Activated CD4-positive, alpha-beta memory T cell treated with anti-CD3 and anti-CD28 coated beads for 36 hours (primary cell): ENCODE measurements around the gene PAQR5. TPM values are rescaled to one million over a fixed set of nuclear protein-coding genes. Genes with fewer than 3 reads are reported as not detected.

Source experiments
- CTCF ChIA-PET: fragments of 350-600 bp; sonication (Branson Sonifier 250); formaldehyde crosslinking; loops from one replicate; lab custom pipeline; 2021; ENCODE audit warnings: antibody characterized with exemption, inconsistent platforms; lab: Charles Lee
- POLR2A ChIA-PET: fragments of 350-600 bp; sonication (Branson Sonifier 250); formaldehyde crosslinking; loops from one replicate; lab custom pipeline; 2021; ENCODE audit warnings: antibody characterized with exemption; lab: Charles Lee
- DNase-seq: peaks from one replicate; pipeline ENCODE4 v3.0.0-alpha.2; 2020
- H3K27ac Mint-ChIP-seq: one replicate; pipeline ENCODE4 v1.8.0; 2021; ENCODE audit warnings: mixed read lengths
- H3K27me3 Mint-ChIP-seq: one replicate; pipeline ENCODE4 v1.8.0; 2021; ENCODE audit warnings: mixed read lengths
- H3K36me3 Mint-ChIP-seq: one replicate; pipeline ENCODE4 v1.8.0; 2021; ENCODE audit warnings: mixed read lengths
- H3K4me1 Mint-ChIP-seq: one replicate; pipeline ENCODE4 v1.8.0; 2021; ENCODE audit warnings: low read depth, mixed read lengths
- H3K4me3 Mint-ChIP-seq: one replicate; pipeline ENCODE4 v1.8.0; 2021; ENCODE audit warnings: mild to moderate bottlenecking, mixed read lengths
- H3K9me3 Mint-ChIP-seq: one replicate; pipeline ENCODE4 v1.8.0; 2021; ENCODE audit warnings: mixed read lengths
- intact Hi-C: fragments of 100-400 bp; cut with micrococcal nuclease; formaldehyde crosslinking; loops from one replicate; pipeline ENCODE4 v1.15.1; 2023
- total RNA-seq, 2 experiments: library from RNA; stranded (reverse); gene quantifications; one replicate each; pipeline ENCODE4 v1.2.3, GENCODE V29; 2021

PAQR5 gene
- total RNA-seq, 2 experiments from 2014 or later = 0.10 to 0.15 TPM

DNA sequence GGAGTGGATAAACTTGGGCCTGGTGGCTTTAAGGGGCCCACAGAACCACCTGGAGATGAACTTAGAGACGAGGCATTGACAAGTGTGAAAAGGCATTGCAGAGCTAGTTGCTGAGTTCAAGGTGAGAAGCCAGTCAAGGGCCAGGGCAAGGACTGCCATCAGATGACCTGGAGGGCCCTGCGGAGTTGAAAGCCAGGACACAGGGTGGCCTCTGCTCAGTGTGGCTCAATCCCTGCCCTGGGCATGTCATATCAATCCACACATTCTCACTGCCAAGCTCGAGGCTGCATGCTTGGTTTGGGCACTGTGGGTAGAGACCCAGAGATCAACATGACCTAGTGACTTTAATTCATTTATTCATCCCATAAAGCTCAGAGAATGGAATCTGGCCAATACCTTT is 9.2 kb downstream of the PAQR5 start:
- H3K4me3 Mint-ChIP-seq = no peak overlapping the region
- no peaks in the 10 kb centered on the region for H3K4me1 Mint-ChIP-seq
- intact Hi-C loops = no loop called here
- DNase-seq = no peak
- peaks cover 16% of the 10 kb centered on the region for H3K27me3 Mint-ChIP-seq
- POLR2A ChIA-PET = no interaction called here
- CTCF ChIA-PET = no interaction called here
- H3K36me3 Mint-ChIP-seq = no peaks in the 10 kb centered on the region
- H3K9me3 Mint-ChIP-seq = no peaks in the 10 kb centered on the region
- H3K27ac Mint-ChIP-seq = no peak overlapping the region

DNA sequence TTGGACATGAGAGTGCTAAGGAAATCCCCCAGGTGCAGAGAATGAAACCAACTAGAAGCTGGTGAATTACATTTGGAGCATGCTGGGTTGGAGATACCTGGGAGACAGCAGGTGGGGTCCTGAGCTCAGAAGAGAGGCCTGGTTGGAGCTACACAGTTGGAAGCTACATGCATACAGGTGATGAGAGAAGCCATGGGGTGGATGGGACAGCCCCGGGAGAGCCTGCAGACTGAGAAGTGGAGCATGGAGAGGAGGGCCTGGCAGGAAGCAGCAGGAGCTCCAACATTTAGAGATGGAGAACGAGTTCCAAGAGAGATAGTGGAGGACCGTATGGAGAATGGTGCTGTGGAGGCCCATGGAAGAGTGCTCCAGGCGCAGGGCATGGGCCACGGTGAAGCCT is 10.2 kb downstream of the PAQR5 start:
- H3K36me3 Mint-ChIP-seq = no peaks in the 10 kb centered on the region
- no peaks in the 10 kb centered on the region for H3K4me1 Mint-ChIP-seq
- CTCF ChIA-PET = no interaction called here
- POLR2A ChIA-PET = no interaction called here
- DNase-seq = no peak
- peaks cover 13% of the 10 kb centered on the region for H3K27me3 Mint-ChIP-seq
- H3K9me3 Mint-ChIP-seq = no peaks in the 10 kb centered on the region
- no peak overlapping the region for H3K27ac Mint-ChIP-seq
- intact Hi-C loops = no loop called here
- H3K4me3 Mint-ChIP-seq = no peak overlapping the region

DNA sequence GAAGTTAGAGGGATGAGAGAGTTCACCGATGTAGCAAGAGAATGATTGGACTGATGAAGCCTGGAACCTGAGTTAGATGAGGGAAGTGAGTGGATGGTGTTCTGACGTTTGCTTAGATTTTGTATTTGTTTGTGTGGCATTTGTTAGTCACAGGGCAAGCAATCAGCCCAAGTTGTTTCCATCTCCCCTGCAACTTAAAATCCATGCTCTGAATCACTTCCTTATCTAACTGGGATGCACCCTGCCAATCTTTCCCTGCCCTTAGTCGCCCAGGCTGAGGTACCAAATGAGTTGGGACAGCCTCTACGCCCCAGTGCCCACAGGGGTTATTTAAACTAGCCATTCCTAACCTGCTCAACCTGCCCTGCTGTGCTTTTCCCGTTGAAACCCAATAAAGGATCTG is 12.6 kb downstream of the PAQR5 start:
- no peak for DNase-seq
- H3K27ac Mint-ChIP-seq = no peak overlapping the region
- POLR2A ChIA-PET = no interaction called here

DNA sequence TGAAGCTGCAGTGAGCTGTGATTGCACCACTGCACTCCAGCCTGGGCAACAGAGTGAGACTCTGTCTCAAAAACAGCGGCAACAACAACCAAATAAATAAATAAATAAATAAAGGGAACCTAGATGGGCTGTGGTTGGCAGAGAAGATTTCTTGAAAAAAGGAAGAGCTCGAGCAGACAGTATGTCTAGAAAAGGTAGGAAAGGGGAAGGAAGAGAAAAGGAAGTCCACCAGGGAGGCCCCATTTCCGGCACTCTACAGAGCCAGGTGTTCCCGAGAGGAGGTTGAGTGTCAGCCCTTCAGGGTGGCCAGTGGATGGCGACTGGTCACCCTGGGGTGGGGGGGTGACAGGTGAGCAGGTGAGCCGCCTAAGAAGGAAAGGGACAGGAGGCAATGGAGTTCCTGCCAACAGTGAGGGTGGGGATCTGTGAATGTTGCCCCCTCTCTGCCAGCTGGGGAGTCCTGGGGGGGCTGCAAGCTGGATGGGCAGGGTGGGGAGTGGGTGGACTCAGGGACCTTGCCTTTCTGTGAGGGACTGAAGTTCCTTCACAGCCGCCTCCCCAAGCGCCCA is 14.8 kb downstream of the PAQR5 start:
- intact Hi-C loops = no loop called here
- Mint-ChIP-seq H3K4me1 (no peaks in the 10 kb centered on the region), H3K9me3 (no peaks in the 10 kb centered on the region), H3K4me3 (no peak overlapping the region), H3K36me3 (no peaks in the 10 kb centered on the region), H3K27ac (no peak overlapping the region), H3K27me3 (peaks cover 8% of the 10 kb centered on the region)
- CTCF ChIA-PET = no interaction called here
- POLR2A ChIA-PET = no interaction called here
- DNase-seq = no peak

More for the DNA sequence above, 12.6 kb downstream of the PAQR5 start:
- H3K36me3 Mint-ChIP-seq = no peaks in the 10 kb centered on the region
- peaks cover 11% of the 10 kb centered on the region for H3K27me3 Mint-ChIP-seq
- intact Hi-C loops = no loop called here
- H3K4me1 Mint-ChIP-seq = no peaks in the 10 kb centered on the region
- H3K9me3 Mint-ChIP-seq = no peaks in the 10 kb centered on the region
- CTCF ChIA-PET = no interaction called here
- H3K4me3 Mint-ChIP-seq = no peak overlapping the region

DNA sequence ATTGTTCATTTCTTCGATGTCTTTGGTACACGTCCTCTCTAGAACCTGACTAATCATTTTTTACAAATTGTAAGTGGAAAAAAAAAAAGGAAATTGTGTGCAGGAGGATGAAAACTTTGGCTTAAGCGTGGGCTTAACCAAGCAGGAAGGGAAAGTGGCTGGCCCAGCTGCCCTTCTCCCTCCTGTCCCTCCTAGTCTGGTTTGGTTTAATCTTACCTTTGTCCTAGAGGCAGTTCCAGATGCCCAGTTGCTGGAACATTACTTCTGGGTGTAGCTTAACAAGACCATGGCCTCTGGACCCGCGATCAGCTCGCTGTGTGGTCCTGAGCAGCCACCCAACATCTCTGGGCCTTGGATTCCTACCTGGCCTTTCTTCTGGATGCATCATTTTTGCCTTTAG is 15.4 kb downstream of the PAQR5 start:
- H3K27ac Mint-ChIP-seq = no peak overlapping the region
- H3K4me1 Mint-ChIP-seq = no peaks in the 10 kb centered on the region
- no peaks in the 10 kb centered on the region for H3K9me3 Mint-ChIP-seq
- H3K4me3 Mint-ChIP-seq = no peak overlapping the region
- POLR2A ChIA-PET = no interaction called here
- no peaks in the 10 kb centered on the region for H3K36me3 Mint-ChIP-seq
- no peak for DNase-seq
- intact Hi-C loops = no loop called here
- CTCF ChIA-PET = no interaction called here
- H3K27me3 Mint-ChIP-seq = peaks cover 7% of the 10 kb centered on the region

DNA sequence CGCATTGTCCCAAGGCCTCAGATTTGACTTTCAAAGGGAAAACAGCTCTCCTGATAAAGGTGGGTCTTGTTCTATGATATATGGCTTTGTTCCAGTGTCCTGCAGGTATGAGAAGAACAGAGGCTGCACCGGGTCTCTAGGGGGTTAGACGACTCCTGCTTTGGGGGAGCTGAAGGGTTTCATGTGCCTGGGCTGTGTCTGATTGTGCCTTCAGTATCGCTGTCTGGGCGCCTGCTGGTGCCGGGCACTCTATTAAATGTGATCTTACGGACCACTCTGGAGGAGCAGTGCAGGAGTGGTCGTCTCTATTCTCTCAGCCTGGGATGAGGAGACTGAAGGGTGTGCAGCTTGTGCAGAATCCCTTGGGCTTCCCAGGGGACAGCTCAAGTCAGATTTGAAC is 16.0 kb downstream of the PAQR5 start:
- Mint-ChIP-seq H3K4me3 (no peak overlapping the region), H3K4me1 (no peaks in the 10 kb centered on the region), H3K27me3 (peaks cover 5% of the 10 kb centered on the region), H3K36me3 (no peaks in the 10 kb centered on the region), H3K27ac (no peak overlapping the region), H3K9me3 (no peaks in the 10 kb centered on the region)
- DNase-seq = no peak
- ChIA-PET CTCF (no interaction called here), POLR2A (no interaction called here)
- intact Hi-C loops = no loop called here

DNA sequence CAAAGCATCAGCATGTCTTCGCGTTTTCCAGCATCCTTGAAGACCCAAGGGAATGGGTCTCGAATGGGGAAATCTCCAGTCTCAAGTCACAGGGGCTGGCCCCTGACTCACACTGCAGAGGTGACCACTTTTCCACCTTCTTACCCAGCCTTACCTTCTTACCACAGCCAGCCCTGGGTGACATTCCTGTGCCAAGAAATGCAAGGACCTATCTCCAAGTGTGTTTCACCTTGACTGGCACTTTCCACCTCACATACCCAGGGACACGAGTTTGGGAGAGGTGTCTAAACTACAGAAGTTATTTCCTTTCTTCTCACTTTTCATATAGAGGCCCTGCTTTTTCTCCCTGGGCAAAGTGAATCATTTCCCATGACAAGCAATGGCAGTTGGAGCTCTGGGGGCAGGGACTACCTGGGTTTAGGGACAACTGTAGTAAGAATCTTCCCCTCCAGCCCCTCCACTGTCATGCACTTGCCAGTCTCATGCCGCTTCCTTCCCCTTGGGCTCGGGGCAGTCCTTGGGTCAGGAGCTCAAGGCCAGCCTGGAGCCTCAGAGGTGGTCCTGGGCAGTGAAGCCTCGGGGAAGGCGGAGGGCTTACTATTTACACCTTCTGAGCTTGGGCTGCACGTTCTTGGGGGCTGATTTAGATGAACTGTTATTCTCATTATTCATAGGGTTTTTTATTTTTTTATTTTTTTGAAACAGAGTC is 16.8 kb downstream of the PAQR5 start:
- CTCF ChIA-PET = no interaction called here
- intact Hi-C loops = no loop called here
- H3K9me3 Mint-ChIP-seq = no peaks in the 10 kb centered on the region
- H3K4me1 Mint-ChIP-seq = peaks cover under 1% of the 10 kb centered on the region
- no peak for DNase-seq
- POLR2A ChIA-PET = no interaction called here
- no peaks in the 10 kb centered on the region for H3K36me3 Mint-ChIP-seq
- H3K27me3 Mint-ChIP-seq = peaks cover 5% of the 10 kb centered on the region
- H3K4me3 Mint-ChIP-seq = no peak overlapping the region
- no peak overlapping the region for H3K27ac Mint-ChIP-seq

DNA sequence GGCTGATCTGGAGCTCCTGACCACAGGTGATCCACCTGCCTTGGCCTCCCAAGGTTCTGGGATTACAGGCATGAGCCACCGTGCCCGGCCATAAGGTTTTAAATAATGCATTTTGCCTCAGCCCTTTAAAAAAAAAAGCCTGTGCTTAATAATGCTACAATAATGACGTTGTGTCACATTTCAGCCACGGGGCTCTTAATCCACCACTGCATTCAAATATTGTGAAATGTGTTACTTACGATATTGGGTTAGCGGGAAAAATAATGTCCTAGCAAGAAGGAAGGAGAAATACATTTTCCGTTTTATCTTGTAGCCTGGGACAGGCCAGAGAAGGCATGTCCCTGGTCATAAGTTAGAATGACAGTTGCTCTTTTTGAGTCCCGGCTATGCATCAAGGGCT is 17.6 kb downstream of the PAQR5 start:
- ChIA-PET CTCF (no interaction called here), POLR2A (no interaction called here)
- Mint-ChIP-seq H3K9me3 (no peaks in the 10 kb centered on the region), H3K36me3 (no peaks in the 10 kb centered on the region), H3K27me3 (peaks cover 1% of the 10 kb centered on the region), H3K27ac (no peak overlapping the region), H3K4me1 (peaks cover 8% of the 10 kb centered on the region), H3K4me3 (no peak overlapping the region)
- intact Hi-C loops = no loop called here
- no peak for DNase-seq

DNA sequence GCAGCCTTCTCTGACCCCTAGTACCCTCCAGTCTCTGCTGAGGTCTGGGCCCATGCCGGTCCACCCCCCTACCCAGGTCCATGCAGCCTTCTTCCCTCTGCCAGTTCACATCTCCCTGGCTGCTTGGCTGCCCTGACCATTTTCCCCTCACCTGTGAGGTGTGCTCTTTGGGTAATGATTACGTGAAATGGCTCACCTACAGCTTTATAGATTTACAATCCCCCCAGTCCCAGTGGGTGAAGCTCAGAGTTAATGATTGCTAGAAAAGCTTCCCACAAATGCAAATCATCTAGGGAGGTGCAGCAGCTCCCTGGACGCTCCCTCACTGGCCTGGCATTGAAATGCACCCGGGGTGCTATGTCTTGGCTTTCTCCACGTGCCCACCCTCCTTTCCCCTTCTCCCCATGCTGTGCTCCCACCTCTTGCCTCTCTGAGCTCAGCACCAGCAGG is 18.7 kb downstream of the PAQR5 start:
- intact Hi-C loops = no loop called here
- Mint-ChIP-seq H3K9me3 (no peaks in the 10 kb centered on the region), H3K4me1 (peaks cover 13% of the 10 kb centered on the region), H3K4me3 (no peak overlapping the region), H3K36me3 (no peaks in the 10 kb centered on the region), H3K27me3 (no peaks in the 10 kb centered on the region), H3K27ac (no peak overlapping the region)
- CTCF ChIA-PET = interaction anchor here (0.6 kb wide), 1 partner anchor 13 kb away, joined by 3 read pairs; no protein-coding TSS in a partner anchor
- no peak for DNase-seq
- POLR2A ChIA-PET = no interaction called here

DNA sequence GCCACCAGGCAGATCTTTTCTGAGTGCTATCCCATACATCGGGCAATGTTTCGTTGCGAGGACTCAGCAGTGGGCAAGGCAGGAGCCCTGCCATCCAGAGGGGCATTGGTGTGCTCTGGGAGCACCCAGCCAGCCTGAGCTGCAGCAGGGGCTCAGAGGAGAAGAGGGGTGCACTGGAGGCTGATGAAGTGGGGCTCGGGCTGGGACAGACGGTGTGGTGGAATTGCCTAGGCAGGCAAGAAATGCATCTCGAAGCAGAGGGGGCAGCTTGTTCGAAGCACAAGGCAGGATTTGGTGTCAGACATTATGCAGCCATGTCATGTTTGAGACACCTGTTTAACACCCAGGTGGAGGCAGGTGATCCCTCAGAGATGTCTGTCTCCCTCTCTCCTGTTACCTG is 19.3 kb downstream of the PAQR5 start:
- no peaks in the 10 kb centered on the region for H3K36me3 Mint-ChIP-seq
- ChIA-PET POLR2A (no interaction called here), CTCF (no interaction called here)
- no peak overlapping the region for H3K4me3 Mint-ChIP-seq
- H3K27ac Mint-ChIP-seq = no peak overlapping the region
- H3K9me3 Mint-ChIP-seq = no peaks in the 10 kb centered on the region
- peaks cover 4% of the 10 kb centered on the region for H3K27me3 Mint-ChIP-seq
- DNase-seq = no peak
- intact Hi-C loops = no loop called here
- H3K4me1 Mint-ChIP-seq = peaks cover 13% of the 10 kb centered on the region

DNA sequence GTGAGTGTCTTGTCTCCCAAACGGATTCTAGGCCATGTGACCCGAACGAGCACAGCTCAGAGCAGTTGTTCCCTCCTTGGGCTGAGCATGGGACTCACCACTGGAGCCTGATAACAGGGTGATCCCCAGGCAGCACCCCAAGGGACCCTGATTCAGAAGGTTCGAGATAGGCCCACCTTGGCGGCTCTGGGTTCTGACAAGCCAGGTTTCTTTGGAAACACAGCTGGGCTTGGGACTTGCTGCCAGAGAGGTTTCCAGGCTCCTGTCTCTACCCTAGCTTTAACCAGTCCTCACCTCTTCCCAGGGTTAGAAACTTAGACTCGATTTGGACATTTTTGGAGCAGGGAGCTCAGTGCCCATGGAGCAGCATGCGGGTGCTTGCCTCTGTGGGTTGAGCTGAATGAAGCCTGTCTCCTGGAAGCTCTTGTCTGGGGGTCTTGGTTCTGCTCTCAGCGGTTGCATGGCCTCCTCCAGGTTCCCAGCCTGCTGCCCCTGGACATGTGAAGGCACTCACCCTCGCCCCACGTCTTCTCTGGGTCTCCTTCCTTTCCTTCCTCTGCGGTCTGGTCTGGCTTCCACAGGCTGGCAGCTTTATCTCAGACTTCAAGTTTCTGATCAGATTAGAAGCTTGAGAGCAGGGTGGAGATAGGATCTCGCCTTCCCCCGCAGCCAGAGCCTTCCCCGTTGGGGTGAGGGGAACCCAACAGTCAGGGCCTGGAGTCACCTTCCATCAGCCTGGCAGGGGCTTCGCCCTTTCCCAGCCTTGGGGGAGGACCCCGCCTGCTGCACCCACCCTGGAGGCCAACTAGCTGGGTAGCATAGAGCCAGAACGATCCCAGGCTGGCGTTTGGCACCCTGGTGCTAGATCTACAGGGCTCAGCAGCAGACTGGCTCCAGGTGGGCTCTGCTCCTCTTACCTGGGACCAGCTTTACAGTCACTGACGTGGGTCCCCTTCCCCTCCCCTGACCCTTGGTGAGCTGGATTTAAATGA is 21.0 kb downstream of the PAQR5 start:
- H3K4me3 Mint-ChIP-seq = no peak overlapping the region
- POLR2A ChIA-PET = no interaction called here
- peaks cover 13% of the 10 kb centered on the region for H3K4me1 Mint-ChIP-seq
- H3K27me3 Mint-ChIP-seq = peaks cover 9% of the 10 kb centered on the region
- CTCF ChIA-PET = no interaction called here
- H3K27ac Mint-ChIP-seq = no peak overlapping the region
- H3K9me3 Mint-ChIP-seq = no peaks in the 10 kb centered on the region
- no peaks in the 10 kb centered on the region for H3K36me3 Mint-ChIP-seq
- no peak for DNase-seq
- intact Hi-C loops = loop anchor here (10.0 kb wide), 1 partner anchor 255 kb away; no protein-coding TSS in a partner anchor

DNA sequence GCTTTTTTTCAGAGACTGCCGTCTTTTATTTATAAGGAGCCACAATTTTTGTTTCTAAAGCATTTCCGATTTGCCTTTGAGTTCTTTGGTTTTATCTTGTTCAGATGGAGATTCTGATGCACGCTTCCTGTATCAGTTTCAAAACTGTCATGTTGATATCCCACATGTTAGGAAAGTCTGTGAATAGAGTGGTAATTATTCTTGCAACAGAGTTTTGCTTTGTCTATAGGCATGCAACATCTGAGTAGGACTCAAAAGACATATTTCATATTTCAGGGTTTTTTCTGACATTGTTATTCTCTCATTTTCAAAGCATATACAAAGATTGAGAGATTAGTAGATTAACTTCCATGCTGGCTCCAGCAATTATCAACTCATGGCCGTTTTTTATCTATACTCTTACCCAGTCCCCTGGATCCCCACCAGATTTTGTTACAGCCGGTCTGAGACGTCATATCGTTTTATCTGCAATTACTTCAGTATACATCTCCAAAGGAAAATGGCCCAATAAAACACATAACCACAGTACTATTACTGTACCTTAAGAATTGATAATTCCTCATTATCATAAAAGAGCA is 22.4 kb downstream of the PAQR5 start:
- intact Hi-C loops = loop anchor here (1.0 to 10.0 kb wide), 2 partner anchors 147 to 256 kb away; no protein-coding TSS in a partner anchor
- Mint-ChIP-seq H3K4me3 (no peak overlapping the region), H3K27me3 (peaks cover 13% of the 10 kb centered on the region), H3K9me3 (no peaks in the 10 kb centered on the region), H3K27ac (no peak overlapping the region), H3K36me3 (no peaks in the 10 kb centered on the region), H3K4me1 (peaks cover 13% of the 10 kb centered on the region)
- CTCF ChIA-PET = no interaction called here
- DNase-seq = no peak
- POLR2A ChIA-PET = no interaction called here
